ENCODE data around the gene SIGLEC6. TPM values are rescaled to one million over a fixed set of nuclear protein-coding genes. Genes with fewer than 3 reads are reported as not detected.

Gene SIGLEC6
- total RNA-seq, 1 experiment from 2014 or later, result not detected

GRCh38 chr19:51546107-51546649, 14.7 kb upstream of the SIGLEC6 start:
- BruUV-seq (replicated peaks), result no TSS peak
- TF ChIP-seq POLR2AphosphoS5 (IDR thresholded peaks at IDR 0.05; ENCODE audit: low read depth, low read length) (no peak), TCF7L2 (IDR thresholded peaks at IDR 0.05; ENCODE audit: low read depth, low read length) (no peak), CTCF (IDR thresholded peaks at IDR 0.05) (no peak), REST (IDR thresholded peaks at IDR 0.05; ENCODE audit: insufficient read depth in 1 of 2, low read depth in 2 of 2, low read length in 1 of 2) (no peak), SIN3A (IDR thresholded peaks at IDR 0.05; ENCODE audit: borderline replicate concordance, insufficient read depth, low read depth, low read length) (no peak)
- Histone ChIP-seq H3K4me3 (ENCODE audit: low read depth in 2 of 2, low read length in 2 of 2) (no peak overlapping the region), H3K9me3 (ENCODE audit: control insufficient read depth, insufficient read depth, low read depth, low read length) (no peaks in the 10 kb centered on the region), H3K27me3 (ENCODE audit: control insufficient read depth, insufficient read depth, low read length) (0 out of 2 replicates have a peak, but pooled peaks cover 2% of the 10 kb centered on the region), H3K4me1 (ENCODE audit: control insufficient read depth, insufficient read depth, low read length) (no peaks in the 10 kb centered on the region), H3K36me3 (ENCODE audit: control insufficient read depth, insufficient read depth, low read length) (no peaks in the 10 kb centered on the region), H3K27ac (ENCODE audit: low read length) (no peak overlapping the region)
- ATAC-seq (no peak), DNase-seq (ENCODE audit: low read depth, low spot score) (no peak)
- POLR2A ChIA-PET, result no interaction called here
- CTCF ChIA-PET, result no interaction called here
- intact Hi-C loops (cut with micrococcal nuclease; ENCODE audit: unreplicated experiment) (no loop called here), in situ Hi-C loops (cut with HindIII; ENCODE audit: low pct_unique_long_range_greater_than_20kb, low sequenced_read_pairs) (no loop called here)

- H3K4me3 ChIP-seq (ENCODE audit: low read depth in 2 of 2, low read length in 2 of 2), result no peak overlapping the region
- CTCF ChIA-PET, result no interaction called here
- H3K27me3 ChIP-seq (ENCODE audit: control insufficient read depth, insufficient read depth, low read length), result peaks cover 4% of the 10 kb centered on the region; the same call in 1 of the 2 replicates
Measured at GRCh38 chr19:51544038-51544437, 12.6 kb upstream of the SIGLEC6 start.

More at GRCh38 chr19:51544038-51544437, 12.6 kb upstream of the SIGLEC6 start:
- POLR2A ChIA-PET, result no interaction called here
- no peaks in the 10 kb centered on the region for H3K4me1 ChIP-seq (ENCODE audit: control insufficient read depth, insufficient read depth, low read length)
- no TSS peak for BruUV-seq (replicated peaks)
- TF ChIP-seq REST (IDR thresholded peaks at IDR 0.05; ENCODE audit: insufficient read depth in 1 of 2, low read depth in 2 of 2, low read length in 1 of 2), result no peak
- no peak for TF ChIP-seq SIN3A (IDR thresholded peaks at IDR 0.05; ENCODE audit: borderline replicate concordance, insufficient read depth, low read depth, low read length)
- TF ChIP-seq POLR2AphosphoS5 (IDR thresholded peaks at IDR 0.05; ENCODE audit: low read depth, low read length), result no peak
- no peak for TF ChIP-seq TCF7L2 (IDR thresholded peaks at IDR 0.05; ENCODE audit: low read depth, low read length)
- TF ChIP-seq CTCF (IDR thresholded peaks at IDR 0.05), result no peak
- no peak for DNase-seq (ENCODE audit: low read depth, low spot score)
- in situ Hi-C loops (cut with HindIII; ENCODE audit: low pct_unique_long_range_greater_than_20kb, low sequenced_read_pairs) (no loop called here), intact Hi-C loops (cut with micrococcal nuclease; ENCODE audit: unreplicated experiment) (no loop called here)
- no peaks in the 10 kb centered on the region for H3K9me3 ChIP-seq (ENCODE audit: control insufficient read depth, insufficient read depth, low read depth, low read length)
- no peaks in the 10 kb centered on the region for H3K36me3 ChIP-seq (ENCODE audit: control insufficient read depth, insufficient read depth, low read length)
- H3K27ac ChIP-seq (ENCODE audit: low read length), result no peak overlapping the region
- ATAC-seq, result no peak

Measured in Panc1 (cell line).